HG03521 (cell line): ENCODE data around the gene PTPN21.

Experiments
- ATAC-seq: cut with Tn5 transposase; IDR thresholded peaks from one replicate; pipeline ENCODE4 v1.9.1; 2021; ENCODE audit warnings: mild to moderate bottlenecking, moderate library complexity; ENCODE audit not compliant: unreplicated experiment

Gene PTPN21

GRCh38 chr14:88473791-88474190 is 81.0 kb downstream of the PTPN21 start:
- ATAC-seq: no peak

GRCh38 chr14:88470542-88471440 is 84.0 kb downstream of the PTPN21 start:
- no peak for ATAC-seq

GRCh38 chr14:88468406-88468805 is 86.4 kb downstream of the PTPN21 start:
- ATAC-seq: no peak

GRCh38 chr14:88463318-88463717 is 91.5 kb downstream of the PTPN21 start:
- ATAC-seq: no peak

GRCh38 chr14:88454886-88455285 is 99.9 kb downstream of the PTPN21 start:
- ATAC-seq: no peak

GRCh38 chr14:88452231-88452630 is 102.6 kb downstream of the PTPN21 start:
- no peak for ATAC-seq

- ATAC-seq: no peak
Observed at GRCh38 chr14:88439088-88439487, 115.7 kb downstream of the PTPN21 start.

- no peak for ATAC-seq
Observed at GRCh38 chr14:88437658-88438057, 117.1 kb downstream of the PTPN21 start.

- no peak for ATAC-seq
Observed at GRCh38 chr14:88430976-88431375, 123.8 kb downstream of the PTPN21 start.

GRCh38 chr14:88426271-88426670 is 128.5 kb downstream of the PTPN21 start:
- ATAC-seq: no peak

- ATAC-seq: no peak
Observed at GRCh38 chr14:88424573-88424972, 130.2 kb downstream of the PTPN21 start.

- no peak for ATAC-seq
Observed at GRCh38 chr14:88422919-88423650, 131.7 kb downstream of the PTPN21 start.

GRCh38 chr14:88422047-88422446 is 132.8 kb downstream of the PTPN21 start:
- ATAC-seq: no peak

- no peak for ATAC-seq
Observed at GRCh38 chr14:88421286-88421685, 133.5 kb downstream of the PTPN21 start.

GRCh38 chr14:88420187-88420586 is 134.6 kb downstream of the PTPN21 start:
- ATAC-seq: no peak

- ATAC-seq: no peak
Observed at GRCh38 chr14:88417594-88417993, 137.2 kb downstream of the PTPN21 start.
